Parathyroid adenoma (tissue), 2 donors: ENCODE data around the gene MAGEC3.

Experiments used
- H2AFZ ChIP-seq: fragments of 300-600 bp; sonication (generic); one replicate; pipeline ENCODE4 v1.7.0; 2017; ENCODE audit warnings: antibody characterized with exemption, mild to moderate bottlenecking
- H3K27ac ChIP-seq: fragments of 300-600 bp; sonication (generic); one replicate; pipeline ENCODE4 v1.7.0; 2017
- H3K27me3 ChIP-seq: fragments of 300-600 bp; sonication (generic); one replicate; pipeline ENCODE4 v1.7.0; 2017; ENCODE audit warnings: low read length; ENCODE audit not compliant: control insufficient read depth, insufficient read depth
- H3K36me3 ChIP-seq: fragments of 300-600 bp; sonication (generic); one replicate; pipeline ENCODE4 v1.7.0; 2017; ENCODE audit warnings: low read length; ENCODE audit not compliant: control insufficient read depth, insufficient read depth
- H3K4me1 ChIP-seq: fragments of 300-600 bp; sonication (generic); one replicate; pipeline ENCODE4 v1.7.0; 2017; ENCODE audit warnings: control low read depth
- H3K4me2 ChIP-seq: fragments of 300-600 bp; sonication (generic); one replicate; pipeline ENCODE4 v1.7.0; 2017; ENCODE audit warnings: low read length
- H3K4me3 ChIP-seq: fragments of 300-600 bp; sonication (generic); one replicate; pipeline ENCODE4 v1.7.0; 2017; ENCODE audit warnings: low read depth, low read length
- H3K79me2 ChIP-seq: fragments of 300-600 bp; sonication (generic); one replicate; pipeline ENCODE4 v1.7.0; 2017; ENCODE audit warnings: control low read depth
- H3K9ac ChIP-seq: fragments of 300-600 bp; sonication (generic); one replicate; pipeline ENCODE4 v1.7.0; 2017; ENCODE audit warnings: mild to moderate bottlenecking
- H3K9me3 ChIP-seq: fragments of 300-600 bp; sonication (generic); one replicate; pipeline ENCODE4 v1.7.0; 2017; ENCODE audit warnings: low read length; ENCODE audit not compliant: control insufficient read depth
- CTCF ChIP-seq: fragments of 300-600 bp; sonication (generic); IDR thresholded peaks from one replicate; pipeline ENCODE4 v1.7.0; 2017; ENCODE audit warnings: antibody characterized with exemption, mild to moderate bottlenecking
- donor health status: primary hyperparathyroidism.

MAGEC3 gene

GRCh38 chrX:141838016-141838415, at the start of gene MAGEC3:
Gene MAGEC3 (plus strand): TSS chrX:141838316. CDS start chrX:141838316, 0 bp downstream.
- no peak within 1 kb of the TSS for H3K4me2 ChIP-seq
- no peaks in the 10 kb centered on the region for H3K27me3 ChIP-seq
- H3K9ac ChIP-seq: no peak within 1 kb of the TSS
- no peak within 1 kb of the TSS for H3K4me3 ChIP-seq
- H3K79me2 ChIP-seq: no peaks in the 10 kb centered on the region
- H2AFZ ChIP-seq: no peak within 1 kb of the TSS
- H3K4me1 ChIP-seq: no peaks in the 10 kb centered on the region
- H3K27ac ChIP-seq: no peak within 1 kb of the TSS
- H3K9me3 ChIP-seq: no peaks in the 10 kb centered on the region
- TF ChIP-seq CTCF: no peak
- no peaks in the 10 kb centered on the region for H3K36me3 ChIP-seq

GRCh38 chrX:141791856-141792255, 46.3 kb upstream of the MAGEC3 start:
- no peak overlapping the region for H3K4me3 ChIP-seq
- H3K4me2 ChIP-seq: no peak overlapping the region
- H3K27me3 ChIP-seq: no peaks in the 10 kb centered on the region
- H3K36me3 ChIP-seq: no peaks in the 10 kb centered on the region
- no peak overlapping the region for H2AFZ ChIP-seq
- TF ChIP-seq CTCF: no peak
- H3K27ac ChIP-seq: no peak overlapping the region
- no peaks in the 10 kb centered on the region for H3K9me3 ChIP-seq
- H3K79me2 ChIP-seq: no peaks in the 10 kb centered on the region
- no peak overlapping the region for H3K9ac ChIP-seq
- H3K4me1 ChIP-seq: no peaks in the 10 kb centered on the region

GRCh38 chrX:141811438-141811837, 26.7 kb upstream of the MAGEC3 start:
- no peak overlapping the region for H3K9ac ChIP-seq
- no peak overlapping the region for H3K4me3 ChIP-seq
- no peak overlapping the region for H3K4me2 ChIP-seq
- no peaks in the 10 kb centered on the region for H3K79me2 ChIP-seq
- H3K27me3 ChIP-seq: no peaks in the 10 kb centered on the region
- no peaks in the 10 kb centered on the region for H3K36me3 ChIP-seq
- no peaks in the 10 kb centered on the region for H3K4me1 ChIP-seq
- no peak overlapping the region for H3K27ac ChIP-seq
- H2AFZ ChIP-seq: no peak overlapping the region
- no peaks in the 10 kb centered on the region for H3K9me3 ChIP-seq
- TF ChIP-seq CTCF: no peak

- no peaks in the 10 kb centered on the region for H3K79me2 ChIP-seq
- no peak for TF ChIP-seq CTCF
- H3K4me3 ChIP-seq: no peak overlapping the region
- H3K9ac ChIP-seq: no peak overlapping the region
- H3K4me2 ChIP-seq: no peak overlapping the region
- H3K4me1 ChIP-seq: no peaks in the 10 kb centered on the region
- no peaks in the 10 kb centered on the region for H3K27me3 ChIP-seq
- no peaks in the 10 kb centered on the region for H3K9me3 ChIP-seq
- no peak overlapping the region for H3K27ac ChIP-seq
- H3K36me3 ChIP-seq: no peaks in the 10 kb centered on the region
- H2AFZ ChIP-seq: no peak overlapping the region
These were observed 23.8 kb upstream of the MAGEC3 start for GRCh38 chrX:141814213-141814857.

- Histone ChIP-seq H3K4me2 (no peak overlapping the region), H3K9ac (no peak overlapping the region), H3K4me3 (no peak overlapping the region), H3K27me3 (no peaks in the 10 kb centered on the region), H3K9me3 (no peaks in the 10 kb centered on the region), H2AFZ (no peak overlapping the region), H3K36me3 (no peaks in the 10 kb centered on the region), H3K27ac (no peak overlapping the region), H3K79me2 (no peaks in the 10 kb centered on the region), H3K4me1 (no peaks in the 10 kb centered on the region)
- TF ChIP-seq CTCF: no peak
These were observed 22.2 kb upstream of the MAGEC3 start for GRCh38 chrX:141815904-141816303.
